IPS-18a (cell line): Measurements from ENCODE around the gene INPP5A.
"Not testable (repeated sequence)": the region's sequence is repeated elsewhere in the genome, so short reads cannot be mapped to it uniquely, and the experiment has no call there.

Experiments used
- H3K27ac ChIP-seq: one replicate; pipeline ENCODE4 v1.5.1; 2013; ENCODE audit warnings: low read length
- H3K27me3 ChIP-seq: one replicate; pipeline ENCODE4 v1.6.1; 2013; ENCODE audit warnings: mild to moderate bottlenecking, low read length; ENCODE audit not compliant: control insufficient read depth, insufficient read depth
- H3K36me3 ChIP-seq: one replicate; pipeline ENCODE4 v1.6.1; 2013; ENCODE audit warnings: low read depth, low read length; ENCODE audit not compliant: control insufficient read depth
- H3K4me1 ChIP-seq: one replicate; pipeline ENCODE4 v1.6.1; 2013; ENCODE audit warnings: low read depth, low read length; ENCODE audit not compliant: control insufficient read depth
- H3K4me3 ChIP-seq: one replicate; pipeline ENCODE4 v1.5.1; 2013; ENCODE audit warnings: low read length
- H3K9ac ChIP-seq: one replicate; pipeline ENCODE4 v1.6.1; 2013; ENCODE audit warnings: mild to moderate bottlenecking, low read length, moderate library complexity
- H3K9me3 ChIP-seq: one replicate; pipeline ENCODE4 v1.6.1; 2013; ENCODE audit warnings: low read depth, low read length; ENCODE audit not compliant: control insufficient read depth

INPP5A gene

DNA sequence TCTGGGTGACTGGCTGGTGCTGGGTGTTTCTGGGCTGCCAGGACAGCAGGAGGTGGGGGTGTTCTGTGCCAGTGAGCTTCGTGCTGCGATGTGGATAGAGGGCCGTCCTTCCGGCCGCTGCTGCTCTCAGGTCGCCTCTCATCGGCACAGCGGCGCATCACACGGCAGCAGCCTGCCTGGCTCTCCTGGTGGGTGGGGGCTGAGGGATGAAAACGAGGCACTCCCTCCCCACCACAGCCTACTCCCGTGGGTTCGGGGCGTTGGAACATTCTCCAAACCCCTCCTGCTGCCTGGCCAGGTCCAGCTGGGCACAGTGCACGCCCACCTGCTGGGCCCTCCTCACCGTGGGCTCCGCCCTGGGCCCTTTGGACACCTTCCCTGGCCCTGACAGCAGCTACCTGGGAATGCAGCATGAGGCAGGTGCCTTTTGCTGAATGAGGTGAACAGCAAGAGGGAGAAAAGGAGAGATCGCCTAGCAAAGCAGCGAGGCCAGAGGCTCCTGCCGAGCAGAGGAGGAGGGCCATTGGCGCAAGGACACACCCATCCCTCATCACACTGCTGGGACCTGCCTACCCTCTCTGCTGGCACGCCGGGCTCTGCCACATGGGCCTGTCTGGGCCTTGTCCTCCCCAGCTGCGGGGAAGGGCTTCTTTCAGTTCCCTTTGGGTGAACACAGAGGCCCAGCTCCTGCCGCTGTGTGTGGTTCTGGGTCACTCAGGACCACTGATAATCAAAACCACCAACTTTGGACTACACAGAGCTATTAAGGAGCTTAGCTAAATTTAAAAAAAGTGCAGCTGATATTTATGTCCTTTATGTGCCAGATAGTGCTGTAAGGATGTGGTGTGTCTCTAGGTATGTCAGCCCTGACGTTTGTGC is 33.4 kb downstream of the INPP5A start:
- no peaks in the 10 kb centered on the region for H3K36me3 ChIP-seq
- no peaks in the 10 kb centered on the region for H3K9me3 ChIP-seq
- peaks cover 20% of the 10 kb centered on the region for H3K4me1 ChIP-seq
- H3K27ac ChIP-seq: no peak overlapping the region
- no peaks in the 10 kb centered on the region for H3K27me3 ChIP-seq
- no peak overlapping the region for H3K9ac ChIP-seq
- no peak overlapping the region for H3K4me3 ChIP-seq

DNA sequence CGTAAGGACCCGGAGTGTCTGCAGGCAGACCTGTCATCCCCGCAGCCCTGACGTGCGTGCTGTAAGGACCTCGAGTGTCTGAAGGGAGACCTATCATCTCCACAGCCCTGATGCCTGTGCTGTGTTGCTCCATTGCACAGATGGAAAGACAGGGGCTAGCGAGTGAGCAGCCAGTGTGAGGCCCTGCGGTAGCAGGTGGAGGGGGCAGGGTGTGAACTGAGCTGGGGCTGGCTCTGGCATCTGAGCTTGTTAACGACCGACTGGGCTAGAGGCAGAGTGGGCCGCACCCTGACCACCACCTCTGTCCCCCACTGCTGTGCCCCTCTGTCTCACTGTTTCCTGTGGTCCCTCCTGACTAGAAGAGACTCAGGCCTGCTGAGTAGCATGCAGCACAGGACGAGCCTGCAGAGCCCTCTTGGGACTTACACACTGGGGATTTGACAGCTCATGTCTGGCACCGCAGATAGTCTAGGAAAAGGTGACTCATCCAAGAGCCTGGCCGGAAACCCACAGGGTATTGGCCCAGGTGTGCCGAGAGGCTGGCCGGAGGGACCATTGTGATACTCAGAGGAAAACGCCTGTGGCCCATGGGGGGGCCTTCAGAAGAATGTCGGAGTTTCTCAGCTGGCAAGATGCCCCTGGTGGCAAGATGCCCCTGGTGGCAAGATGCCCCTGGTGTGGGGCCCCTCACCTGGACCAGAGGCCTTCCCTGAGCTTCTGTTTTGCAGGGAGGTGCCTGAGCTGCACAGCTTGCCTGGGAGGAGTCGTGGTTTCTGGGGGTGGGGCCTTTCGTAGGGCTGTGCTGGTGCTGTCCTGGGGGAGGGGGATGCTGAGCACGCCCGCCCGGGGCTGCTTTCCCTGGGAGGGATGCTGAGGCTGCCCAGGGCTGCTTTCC is 34.3 kb downstream of the INPP5A start:
- Histone ChIP-seq H3K27me3 (no peaks in the 10 kb centered on the region), H3K27ac (no peak overlapping the region), H3K9me3 (no peaks in the 10 kb centered on the region), H3K9ac (no peak overlapping the region), H3K4me3 (no peak overlapping the region), H3K36me3 (no peaks in the 10 kb centered on the region), H3K4me1 (peaks cover 20% of the 10 kb centered on the region)

DNA sequence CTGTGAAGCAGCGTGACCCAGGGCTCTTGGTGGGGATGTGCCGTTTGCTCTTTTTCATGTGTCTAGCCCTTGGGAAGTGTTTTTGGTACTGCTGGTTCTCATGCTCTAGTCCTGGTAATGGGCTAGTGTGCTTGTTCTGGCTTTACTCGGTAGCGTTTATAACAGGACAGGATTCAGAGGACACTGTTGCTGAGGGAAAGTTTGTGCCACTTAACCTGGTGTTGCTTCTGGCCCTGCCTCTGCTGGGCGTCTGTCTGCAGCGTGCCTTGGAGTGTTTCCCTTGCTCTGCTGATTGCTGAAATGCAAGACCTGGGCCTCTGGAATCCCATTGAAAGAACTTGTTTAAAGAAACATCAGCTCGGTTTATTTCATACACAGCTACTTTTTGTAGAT is 35.0 kb downstream of the INPP5A start:
- H3K4me1 ChIP-seq: peaks cover 20% of the 10 kb centered on the region
- no peaks in the 10 kb centered on the region for H3K27me3 ChIP-seq
- H3K9ac ChIP-seq: no peak overlapping the region
- H3K27ac ChIP-seq: no peak overlapping the region
- no peaks in the 10 kb centered on the region for H3K36me3 ChIP-seq
- no peaks in the 10 kb centered on the region for H3K9me3 ChIP-seq
- no peak overlapping the region for H3K4me3 ChIP-seq

DNA sequence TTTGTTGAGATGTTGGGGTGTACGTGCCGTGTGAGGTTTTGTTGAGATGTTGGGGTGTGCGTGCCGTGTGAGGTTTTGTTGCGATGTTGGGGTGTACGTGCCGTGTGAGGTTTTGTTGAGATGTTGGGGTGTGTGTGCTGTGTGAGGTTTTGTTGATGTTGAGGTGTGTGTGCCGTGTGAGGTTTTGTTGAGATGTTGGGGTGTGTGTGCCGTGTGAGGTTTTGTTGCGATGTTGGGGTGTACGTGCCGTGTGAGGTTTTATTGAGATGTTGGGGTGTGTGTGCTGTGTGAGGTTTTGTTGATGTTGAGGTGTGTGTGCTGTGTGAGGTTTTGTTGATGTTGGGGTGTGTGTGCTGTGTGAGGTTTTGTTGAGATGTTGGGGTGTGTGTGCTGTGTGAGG is 35.4 kb downstream of the INPP5A start:
- H3K4me3 ChIP-seq, H3K27me3 ChIP-seq, H3K27ac ChIP-seq: not testable (repeated sequence)

DNA sequence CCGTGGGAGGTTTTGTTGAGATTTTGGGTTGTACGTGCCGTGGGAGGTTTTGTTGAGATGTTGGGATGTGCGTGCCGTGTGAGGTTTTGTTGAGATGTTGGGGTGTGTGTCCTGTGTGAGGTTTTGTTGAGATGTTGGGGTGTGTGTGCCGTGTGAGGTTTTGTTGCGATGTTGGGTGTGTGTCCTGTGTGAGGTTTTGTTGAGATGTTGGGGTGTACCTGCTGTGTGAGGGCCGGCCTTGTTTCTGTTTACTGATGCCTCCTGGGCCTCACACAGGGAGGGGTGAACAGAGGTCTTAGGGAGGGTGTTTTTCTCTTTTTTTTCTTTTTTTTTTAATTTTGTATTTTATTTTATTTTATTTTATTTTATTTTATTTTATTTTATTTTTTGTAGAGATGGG is 36.7 kb downstream of the INPP5A start:
- no peaks in the 10 kb centered on the region for H3K36me3 ChIP-seq
- no peaks in the 10 kb centered on the region for H3K27me3 ChIP-seq
- no peak overlapping the region for H3K27ac ChIP-seq
- no peak overlapping the region for H3K9ac ChIP-seq
- no peaks in the 10 kb centered on the region for H3K9me3 ChIP-seq
- no peak overlapping the region for H3K4me3 ChIP-seq
- peaks cover 20% of the 10 kb centered on the region for H3K4me1 ChIP-seq

More for the DNA sequence above, 35.4 kb downstream of the INPP5A start:
- H3K36me3 ChIP-seq, H3K9ac ChIP-seq, H3K9me3 ChIP-seq: not testable (repeated sequence)
- peaks cover 20% of the 10 kb centered on the region for H3K4me1 ChIP-seq

DNA sequence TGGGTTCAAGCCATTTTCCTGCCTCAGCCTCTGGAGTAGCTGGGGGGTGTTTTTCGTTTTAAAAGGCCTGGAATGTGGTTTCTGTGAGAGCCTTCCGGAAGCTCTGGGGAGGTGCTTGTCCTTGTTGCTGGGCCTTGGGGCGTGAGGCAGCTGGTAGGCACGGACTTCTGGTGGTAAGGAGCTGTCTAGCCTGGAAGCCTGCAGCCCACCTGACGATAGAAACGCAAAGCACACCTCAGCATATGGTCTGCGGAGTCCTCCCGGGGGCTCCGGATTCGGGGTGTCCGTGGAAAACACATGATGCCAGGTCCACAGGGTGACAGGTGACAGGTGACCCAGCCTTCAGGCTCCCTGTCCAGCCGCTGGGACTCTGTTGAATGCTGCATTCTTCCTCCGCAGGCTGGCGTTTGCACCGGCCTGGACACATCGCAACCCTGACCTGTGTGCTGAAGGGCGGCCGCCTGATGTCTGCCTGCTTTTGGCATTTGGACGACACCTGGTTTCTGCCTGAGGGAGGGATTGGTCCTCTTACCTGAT is 37.3 kb downstream of the INPP5A start:
- no peaks in the 10 kb centered on the region for H3K27me3 ChIP-seq
- H3K9me3 ChIP-seq: no peaks in the 10 kb centered on the region
- no peak overlapping the region for H3K4me3 ChIP-seq
- no peak overlapping the region for H3K27ac ChIP-seq
- H3K4me1 ChIP-seq: peaks cover 20% of the 10 kb centered on the region
- H3K9ac ChIP-seq: no peak overlapping the region
- H3K36me3 ChIP-seq: no peaks in the 10 kb centered on the region

DNA sequence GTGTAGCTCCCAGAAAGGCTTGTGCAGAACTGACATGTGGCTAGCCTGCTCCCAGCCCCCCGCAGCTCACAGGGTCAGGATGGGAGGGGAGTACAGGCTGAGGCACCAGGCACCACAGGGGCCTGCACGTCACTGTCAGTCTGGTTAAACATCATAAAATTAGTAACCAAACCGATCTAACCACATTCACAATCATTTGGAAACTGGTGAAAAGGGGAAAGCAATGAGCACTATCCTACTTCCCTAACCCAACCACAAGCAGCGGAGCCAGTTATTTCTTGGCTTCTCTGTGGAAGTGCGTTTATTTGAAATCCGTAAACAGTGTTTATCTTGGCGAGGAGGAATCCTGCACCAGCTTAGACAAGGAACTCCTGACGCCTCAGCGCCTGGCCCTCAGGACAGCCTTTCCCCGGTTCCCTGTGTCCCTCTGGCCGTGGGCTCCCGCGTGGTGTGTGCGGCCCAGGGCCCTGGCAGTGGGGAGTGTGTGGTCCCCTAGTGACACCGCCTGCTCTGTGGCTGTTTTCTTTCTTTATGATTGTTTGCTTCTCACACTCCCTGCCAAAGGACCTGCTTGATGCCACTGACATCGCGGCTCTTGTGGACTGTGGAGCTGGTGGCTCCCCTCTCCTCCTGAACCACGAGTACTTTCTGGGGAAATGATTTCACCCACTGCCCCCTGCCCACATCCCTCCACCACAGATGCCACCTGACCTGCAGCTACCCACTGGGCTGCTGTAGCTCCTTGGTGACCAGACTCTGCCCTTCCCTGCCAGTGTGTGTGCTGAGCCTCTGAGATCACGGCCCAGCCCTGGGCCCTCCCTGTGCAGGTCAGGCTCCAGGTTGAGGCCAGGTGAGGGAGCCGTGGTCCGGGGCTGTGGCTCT is 38.0 kb downstream of the INPP5A start:
- peaks cover 20% of the 10 kb centered on the region for H3K4me1 ChIP-seq
- no peak overlapping the region for H3K27ac ChIP-seq
- no peaks in the 10 kb centered on the region for H3K9me3 ChIP-seq
- no peak overlapping the region for H3K4me3 ChIP-seq
- no peak overlapping the region for H3K9ac ChIP-seq
- H3K36me3 ChIP-seq: no peaks in the 10 kb centered on the region
- H3K27me3 ChIP-seq: no peaks in the 10 kb centered on the region

DNA sequence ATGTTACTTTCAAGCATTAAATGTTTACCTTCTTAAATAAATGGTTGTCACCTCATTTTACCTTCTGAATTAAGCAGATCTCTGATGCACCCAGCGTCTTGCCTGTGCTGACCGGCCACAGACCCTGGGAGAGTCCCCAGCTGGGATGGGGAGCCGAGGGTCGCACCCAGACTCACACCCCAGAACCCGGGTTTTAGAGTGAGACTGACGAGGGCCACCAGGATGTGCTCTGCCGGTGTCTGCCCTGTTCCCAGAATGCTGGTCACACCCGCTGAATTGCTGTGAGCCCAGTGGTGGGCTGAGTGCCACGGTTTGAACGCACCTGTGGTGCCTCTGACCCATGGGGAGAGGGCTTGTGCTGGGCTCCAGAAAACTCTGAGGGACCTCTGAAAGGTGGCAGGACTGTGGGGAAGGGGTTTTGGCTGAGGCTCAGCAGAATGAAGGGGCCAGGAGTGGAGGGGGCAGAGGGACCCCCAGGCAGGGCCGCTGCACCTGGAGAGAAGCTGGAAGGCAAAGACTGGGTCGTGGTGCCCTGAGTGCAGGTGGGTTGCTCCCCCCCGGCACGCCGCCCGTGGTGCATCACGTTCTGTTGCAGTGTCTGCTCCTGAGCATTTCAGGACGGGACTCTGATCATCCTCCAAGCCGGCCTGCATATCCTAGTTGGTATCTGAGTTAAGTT is 39.2 kb downstream of the INPP5A start:
- H3K27ac ChIP-seq: no peak overlapping the region
- no peaks in the 10 kb centered on the region for H3K9me3 ChIP-seq
- no peak overlapping the region for H3K9ac ChIP-seq
- H3K4me3 ChIP-seq: no peak overlapping the region
- no peaks in the 10 kb centered on the region for H3K36me3 ChIP-seq
- peaks cover 18% of the 10 kb centered on the region for H3K4me1 ChIP-seq
- no peaks in the 10 kb centered on the region for H3K27me3 ChIP-seq

DNA sequence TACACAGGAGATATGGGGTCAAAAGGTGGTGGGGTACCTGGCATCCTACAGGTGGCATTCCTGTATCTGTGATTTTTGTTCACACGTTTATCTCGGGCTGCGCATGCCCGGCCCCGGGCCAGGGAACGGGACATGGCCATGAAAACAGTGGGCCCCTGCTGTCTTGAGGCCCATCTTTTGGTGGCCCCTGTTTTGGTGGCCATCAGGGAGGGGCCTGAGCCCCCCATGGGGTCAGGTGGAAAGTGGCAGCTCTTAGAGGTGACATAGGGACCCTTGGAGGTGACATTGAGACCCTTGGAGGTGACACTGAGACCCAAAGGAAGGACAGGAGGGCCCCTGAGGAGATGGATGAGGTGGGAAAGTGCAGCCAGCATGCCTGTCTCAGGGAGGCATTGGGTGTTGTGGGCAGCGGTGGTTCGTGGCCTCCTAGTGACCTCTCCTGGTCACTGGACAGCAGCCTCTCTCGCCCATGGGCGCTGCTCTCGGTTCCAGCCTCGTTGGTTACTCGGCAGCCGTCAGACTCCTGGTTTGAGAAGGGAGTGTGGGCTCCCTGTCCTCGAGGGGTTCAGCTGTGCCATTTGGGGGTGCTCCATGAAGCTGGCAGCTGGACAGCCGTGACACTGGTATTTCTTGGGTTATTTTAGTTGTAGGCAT is 39.9 kb downstream of the INPP5A start:
- Histone ChIP-seq H3K9me3 (no peaks in the 10 kb centered on the region), H3K36me3 (no peaks in the 10 kb centered on the region), H3K9ac (no peak overlapping the region), H3K4me1 (peaks cover 11% of the 10 kb centered on the region), H3K27me3 (no peaks in the 10 kb centered on the region), H3K4me3 (no peak overlapping the region), H3K27ac (no peak overlapping the region)

DNA sequence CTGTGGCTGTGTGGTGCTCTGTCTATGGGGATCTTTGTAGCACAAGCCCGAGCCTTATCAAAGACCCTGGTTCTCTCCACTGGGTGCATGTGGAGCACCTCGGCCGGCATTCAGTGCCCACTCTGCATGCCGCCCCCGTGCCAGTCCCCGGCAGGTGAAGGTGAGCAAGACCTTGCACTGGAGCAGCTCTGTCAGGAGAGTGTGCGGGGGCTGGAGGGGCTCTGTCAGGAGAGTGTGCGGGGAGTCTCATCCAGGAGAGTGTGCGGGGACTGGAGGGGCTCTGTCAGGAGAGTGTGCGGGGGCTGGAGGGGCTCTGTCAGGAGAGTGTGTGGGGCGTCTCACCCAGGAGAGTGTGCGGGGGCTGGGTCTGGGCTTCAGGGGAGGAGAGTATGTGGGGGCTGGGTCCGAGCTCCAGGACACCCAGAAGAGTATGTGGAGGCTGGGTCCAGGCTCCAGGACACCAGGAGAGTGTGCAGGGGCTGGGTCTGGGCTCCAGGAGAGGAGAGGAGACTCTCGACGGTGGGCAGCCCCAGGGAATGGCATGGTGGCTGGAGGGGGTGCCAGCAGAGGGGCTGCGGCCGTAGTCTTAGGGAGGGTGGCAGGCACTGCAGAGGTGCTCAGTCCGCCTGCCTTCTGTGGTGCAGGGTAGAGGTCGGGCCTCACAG is 40.8 kb downstream of the INPP5A start:
- Histone ChIP-seq H3K4me1 (peaks cover 7% of the 10 kb centered on the region), H3K9ac (no peak overlapping the region)

More for the DNA sequence above, 40.8 kb downstream of the INPP5A start:
- no peak overlapping the region for H3K27ac ChIP-seq
- no peak overlapping the region for H3K4me3 ChIP-seq
- H3K27me3 ChIP-seq: no peaks in the 10 kb centered on the region
- no peaks in the 10 kb centered on the region for H3K9me3 ChIP-seq
- H3K36me3 ChIP-seq: no peaks in the 10 kb centered on the region
